Spleen (tissue), 11 donors: ENCODE data around the gene OR2AE1. TPM values are rescaled to one million over a fixed set of nuclear protein-coding genes. Genes with fewer than 3 reads are reported as not detected.
A peak's percentile ranks its signal among the peaks of the same experiment; 100 is the strongest.

Experiments
- DNase-seq: peaks from one replicate; pipeline ENCODE4 v3.0.0-alpha.2; 2020
- H3K27ac ChIP-seq, 8 donors: fragments of 200-600 bp; sonication (generic) in 7 of 8; 1 replicate in 4 of 8; 2 replicates in 4 of 8; pipeline versions ENCODE4 v1.5.0 to v1.8.0; 2016 to 2021; ENCODE audit warnings: inconsistent platforms in 4 of 8, mild to moderate bottlenecking in 4 of 8, moderate library complexity in 1 of 8
- H3K27me3 ChIP-seq, 7 donors: fragments of 200-600 bp; sonication (generic) in 6 of 7; replicated peaks in 1 of 7; 1 replicate in 4 of 7; 2 replicates in 3 of 7; pipeline versions ENCODE4 v1.5.0 to v1.8.0; 2016 to 2021; ENCODE audit warnings: inconsistent platforms in 3 of 7, mild to moderate bottlenecking in 1 of 7
- H3K36me3 ChIP-seq, 6 donors: fragments of 200-600 bp; sonication (generic) in 5 of 6; 1 replicate in 4 of 6; 2 replicates in 2 of 6; pipeline versions ENCODE4 v1.5.0 to v1.8.0; 2016 to 2021; ENCODE audit warnings: inconsistent platforms in 2 of 6
- H3K4me1 ChIP-seq, 6 donors: fragments of 200-600 bp; sonication (generic) in 5 of 6; 1 replicate in 3 of 6; 2 replicates in 3 of 6; pipeline versions ENCODE4 v1.5.0 to v1.8.0; 2016 to 2021; ENCODE audit warnings: inconsistent platforms in 3 of 6
- H3K4me3 ChIP-seq, 8 donors: fragments of 200-600 bp; sonication (generic) in 7 of 8; 1 replicate in 4 of 8; 2 replicates in 4 of 8; pipeline versions ENCODE4 v1.5.0 to v1.8.0; 2016 to 2021; ENCODE audit warnings: inconsistent platforms in 4 of 8, mild to moderate bottlenecking in 4 of 8, moderate library complexity in 2 of 8
- H3K9me3 ChIP-seq, 8 donors: fragments of 200-600 bp; sonication (generic) in 7 of 8; 1 replicate in 4 of 8; 2 replicates in 4 of 8; pipeline versions ENCODE4 v1.5.0 to v1.8.0; 2016 to 2021; ENCODE audit warnings: inconsistent platforms in 4 of 8
- CTCF ChIP-seq, 11 experiments: fragments of 200-600 bp in 7 of 11; fragments of 450-650 bp in 4 of 11; sonication (generic) in 4 of 11; IDR thresholded peaks in 8 of 11; conservative IDR thresholded peaks in 3 of 11; 1 replicate in 7 of 11; 2 replicates in 4 of 11; pipeline versions ENCODE4 v1.4.0 to v1.8.0; 2016 to 2021; ENCODE audit warnings: antibody characterized with exemption in 11 of 11, inconsistent platforms in 4 of 11, mild to moderate bottlenecking in 1 of 11
- POLR2A ChIP-seq, 3 donors: fragments of 450-650 bp; IDR thresholded peaks; one replicate each; pipeline ENCODE4 v1.5.1; 2017; ENCODE audit warnings: antibody characterized with exemption in 3 of 3, mild to moderate bottlenecking in 1 of 3
- POLR2AphosphoS5 ChIP-seq, 3 donors: sonication (generic); formaldehyde crosslinking; IDR thresholded peaks; one replicate each; pipeline ENCODE4 v1.5.1; 2017; ENCODE audit warnings: antibody characterized with exemption in 3 of 3
- WGBS, 5 donors: extraction: QIAGEN DNeasy Blood & Tissue Kit in 3 of 5; methylation state at CpG; one replicate each; pipeline versions ENCODE4 v1.1.5 to v1.1.7; 2013 to 2018; 5-methylcytosine and 5-hydroxymethylcytosine counted together
- intact Hi-C: fragments of 100-400 bp; cut with DNase I; formaldehyde crosslinking; loops from one replicate; pipeline ENCODE4 v1.15.0; 2023; ENCODE audit warnings: low total_unique reads
- polyA plus RNA-seq, 3 donors: library from polyadenylated mRNA; stranded (reverse); fragments of 200-250 nt; gene quantifications; one replicate each; pipeline ENCODE4 v1.2.1, GENCODE V29; 2013
- total RNA-seq, 7 donors: library from RNA; depleted of rRNA in 3 of 7; stranded (reverse); fragments of >200 nt in 3 of 7; fragmentation: NEBNext Ultra II Directional in 4 of 7; extraction: Animal tissue kit (Norgen Biotek cat#: 25700) in 4 of 7; gene quantifications; one replicate each; pipeline versions ENCODE4 v1.1.0 to v1.2.1, GENCODE V29; 2016 to 2021
- donor health status: healthy with polysubstance abuse.
- donor health status: DM: no; HTN: no; CAD: no; lungs with moderate emphysema.
- donor health status: DM: no; HTN: no; CAD: no.
- donor health status: Bipolar disorder and iron deficiency.
- donor health status: healthy.
- donor health status: DM: no; HTN: no; CAD: no.
- donor health status: DM: yes; HTN: yes; CAD: no.

OR2AE1 gene
- total and polyA plus RNA-seq, 10 donors = 0.94 TPM; not detected in 9

DNA sequence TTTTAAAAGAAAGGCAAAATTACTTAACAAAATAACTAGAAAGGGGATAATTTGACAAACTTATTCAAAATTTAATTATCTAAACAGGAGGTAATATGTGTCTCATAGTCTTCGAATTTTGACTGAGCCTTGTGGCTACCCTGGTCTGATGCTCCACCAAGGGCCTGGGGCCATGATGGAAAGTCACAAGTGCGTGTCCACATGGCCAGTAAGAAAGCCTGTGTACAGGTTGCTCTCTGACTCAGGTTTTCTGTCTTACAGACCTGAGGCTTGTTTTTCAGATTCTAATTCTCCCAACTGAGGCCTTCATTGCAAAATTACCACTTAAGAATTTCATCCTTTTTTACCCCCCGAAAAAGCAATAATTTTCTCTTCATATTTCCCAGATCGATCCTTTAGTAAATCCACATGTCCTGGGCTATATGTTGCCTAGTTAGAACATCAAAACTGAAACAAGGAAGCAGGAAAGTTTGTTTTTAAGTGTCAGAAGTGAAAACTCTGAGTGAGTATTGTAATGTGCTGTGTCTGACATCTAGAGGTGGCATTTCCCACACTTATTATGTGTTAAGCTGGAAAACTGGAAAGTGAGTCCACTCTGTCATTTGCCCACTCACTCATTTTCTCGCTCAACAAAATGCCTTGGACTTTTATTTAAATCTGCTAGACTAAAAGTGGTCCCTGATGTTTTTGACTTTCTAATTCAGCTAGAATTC is 39.0 kb downstream of the OR2AE1 start:
- no peaks in the 10 kb centered on the region for H3K36me3 ChIP-seq
- no peak overlapping the region for H3K27ac ChIP-seq
- WGBS, 5 donors = 81 to 84% (median 83%) methylated on average over 5 of the region's 5 CpGs
- intact Hi-C loops = no loop called here
- H3K27me3 ChIP-seq = no peaks in the 10 kb centered on the region
- TF ChIP-seq CTCF (IDR thresholded peaks at IDR 0.05 in 8 of 11, conservative IDR thresholded peaks at IDR 0.05 in 3 of 11) = no peak
- no peak for TF ChIP-seq POLR2AphosphoS5 (IDR thresholded peaks at IDR 0.05)
- TF ChIP-seq POLR2A (IDR thresholded peaks at IDR 0.05) = no peak
- peaks cover 0 to 6% (median 0%) of the 10 kb centered on the region in 6 donors for H3K4me1 ChIP-seq
- DNase-seq = no peak
- no peaks in the 10 kb centered on the region for H3K9me3 ChIP-seq
- no peak overlapping the region for H3K4me3 ChIP-seq

DNA sequence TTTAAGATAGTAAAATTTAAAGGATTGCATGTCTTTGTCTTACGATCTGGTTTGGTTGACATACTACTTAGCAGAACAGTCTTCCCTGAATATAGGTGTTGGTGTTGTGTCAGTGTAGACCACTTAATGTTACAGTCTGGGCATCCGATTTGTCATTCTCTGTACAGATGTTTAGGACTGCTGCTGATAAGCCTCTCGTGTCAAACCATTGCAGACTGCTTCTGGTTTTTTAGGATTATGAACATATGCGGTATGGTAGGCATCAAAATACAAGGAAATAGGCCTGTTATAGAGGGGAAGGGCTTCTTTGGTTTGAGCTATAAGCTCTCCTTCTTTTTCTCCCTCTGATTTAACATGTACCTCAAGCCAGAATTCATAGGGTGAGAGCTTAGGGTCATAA is 41.6 kb downstream of the OR2AE1 start:
- 87 to 94% (median 90%) methylated on average over 4 of the region's 4 CpGs for WGBS, 5 donors
- Histone ChIP-seq H3K9me3 (no peaks in the 10 kb centered on the region), H3K27ac (no peak overlapping the region), H3K36me3 (no peaks in the 10 kb centered on the region), H3K4me3 (no peak overlapping the region), H3K27me3 (no peaks in the 10 kb centered on the region), H3K4me1 (peaks cover 0 to 6% (median 0%) of the 10 kb centered on the region in 6 donors)
- no peak for TF ChIP-seq POLR2AphosphoS5 (IDR thresholded peaks at IDR 0.05)
- TF ChIP-seq POLR2A (IDR thresholded peaks at IDR 0.05) = no peak
- no peak for TF ChIP-seq CTCF (IDR thresholded peaks at IDR 0.05 in 8 of 11, conservative IDR thresholded peaks at IDR 0.05 in 3 of 11)
- intact Hi-C loops = no loop called here
- no peak for DNase-seq

DNA sequence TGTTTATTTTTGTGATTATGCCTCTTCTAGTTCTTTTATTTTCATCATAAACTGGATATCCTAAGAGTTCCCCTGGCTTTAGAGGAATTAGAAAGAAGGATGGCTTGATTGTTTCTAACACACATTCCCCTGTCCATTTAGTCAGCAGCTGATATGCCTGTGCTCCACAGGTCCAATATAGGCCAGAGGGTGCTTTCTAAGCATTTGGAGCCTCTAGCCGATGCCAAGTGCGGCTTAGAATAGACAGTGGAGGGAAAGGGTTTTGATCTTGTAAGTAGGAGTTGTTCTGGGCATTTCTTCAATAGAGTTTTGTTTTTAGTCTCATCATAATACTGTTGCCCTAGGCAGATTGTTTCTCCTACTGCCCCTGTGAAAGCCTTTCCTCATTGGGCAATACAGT is 42.5 kb downstream of the OR2AE1 start:
- Histone ChIP-seq H3K27ac (no peak overlapping the region), H3K9me3 (no peaks in the 10 kb centered on the region), H3K4me1 (peaks cover 0 to 6% (median 0%) of the 10 kb centered on the region in 6 donors), H3K36me3 (no peaks in the 10 kb centered on the region), H3K4me3 (no peak overlapping the region), H3K27me3 (no peaks in the 10 kb centered on the region)
- TF ChIP-seq POLR2A (IDR thresholded peaks at IDR 0.05) (no peak), CTCF (IDR thresholded peaks at IDR 0.05 in 8 of 11, conservative IDR thresholded peaks at IDR 0.05 in 3 of 11) (no peak), POLR2AphosphoS5 (IDR thresholded peaks at IDR 0.05) (no peak)
- DNase-seq = no peak
- WGBS, 5 donors = 92 to 100% (median 99%) methylated on average over 2 of the region's 2 CpGs
- intact Hi-C loops = no loop called here

DNA sequence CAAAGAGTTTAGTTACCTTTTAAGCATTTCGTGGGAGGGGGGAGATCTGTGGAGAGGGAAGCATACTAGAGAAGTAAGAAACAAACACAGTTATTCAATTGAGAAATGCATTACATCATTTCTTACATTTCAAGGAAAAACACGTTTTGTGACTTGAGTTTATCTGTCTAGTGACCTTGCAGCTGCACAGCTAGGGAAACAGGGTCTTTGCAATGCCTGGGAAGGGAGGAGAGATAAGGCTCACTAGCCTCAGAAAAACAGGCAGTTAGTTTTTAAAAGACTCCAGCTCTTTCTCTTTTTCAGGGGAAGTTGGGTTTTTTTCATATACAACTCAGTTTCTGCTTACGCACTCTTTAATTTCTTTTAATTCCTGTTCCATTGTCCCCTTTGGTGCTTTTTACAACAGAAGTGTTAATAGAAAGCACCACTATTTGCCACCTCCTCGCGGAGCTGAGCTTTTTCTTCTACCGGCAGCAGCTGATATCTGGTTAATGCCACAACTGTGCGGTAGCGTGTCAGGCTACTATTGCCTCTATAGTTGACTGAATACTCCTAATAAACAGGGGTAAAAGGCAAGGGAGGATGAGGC is 43.5 kb downstream of the OR2AE1 start:
- no peaks in the 10 kb centered on the region for H3K36me3 ChIP-seq
- no peak overlapping the region for H3K4me3 ChIP-seq
- TF ChIP-seq POLR2AphosphoS5 (IDR thresholded peaks at IDR 0.05) (no peak), CTCF (IDR thresholded peaks at IDR 0.05 in 8 of 11, conservative IDR thresholded peaks at IDR 0.05 in 3 of 11) (no peak), POLR2A (IDR thresholded peaks at IDR 0.05) (no peak)
- H3K27ac ChIP-seq = peak overlapping the region in 1 of 8 donors; percentile 4
- peaks cover 0 to 6% (median 0%) of the 10 kb centered on the region in 6 donors for H3K4me1 ChIP-seq
- no peaks in the 10 kb centered on the region for H3K9me3 ChIP-seq
- no peak for DNase-seq
- WGBS, 5 donors = 47 to 65% (median 57%) methylated on average over 8 of the region's 8 CpGs
- intact Hi-C loops = no loop called here
- H3K27me3 ChIP-seq = no peaks in the 10 kb centered on the region
